ENCODE data around the gene PRXL2B. TPM values are rescaled to one million over a fixed set of nuclear protein-coding genes. Genes with fewer than 3 reads are reported as not detected.
A peak's percentile ranks its signal among the peaks of the same experiment; 100 is the strongest.

PRXL2B gene
- total RNA-seq, 2 donors from 2014 or later: 5.6 to 8.8 TPM

GRCh38 chr1:2628191-2628932, 41.8 kb downstream of the PRXL2B start:
- no peak overlapping the region for H3K4me3 ChIP-seq
- no peaks in the 10 kb centered on the region for H3K9me3 ChIP-seq
- peaks cover 0 to 24% of the 10 kb centered on the region in 2 donors for H3K27me3 ChIP-seq
- peaks cover 13% of the 10 kb centered on the region for H3K4me1 ChIP-seq
- intact Hi-C loops (cut with DNase I): no loop called here
- TF ChIP-seq POLR2A (IDR thresholded peaks at IDR 0.05): no peak
- TF ChIP-seq CTCF (IDR thresholded peaks at IDR 0.05): no peak
- ATAC-seq: no peak
- WGBS, 2 donors: 10% methylated on average over 31 of the region's 46 CpGs; no CpG with 5 or more reads in 1 of the 2 donors
- H3K36me3 ChIP-seq (replicated peaks in 1 of 2; ENCODE audit: insufficient read depth in 1 of 2, low read depth in 2 of 2): no peaks in the 10 kb centered on the region
- no peak overlapping the region for H3K27ac ChIP-seq
- DNase-seq: no peak

- H3K4me1 ChIP-seq: peaks cover 13% of the 10 kb centered on the region
- no peak for ATAC-seq
Measured at GRCh38 chr1:2628933-2629626, 42.5 kb downstream of the PRXL2B start.

GRCh38 chr1:2629627-2630497, 43.3 kb downstream of the PRXL2B start:
- Histone ChIP-seq H3K27ac (no peak overlapping the region), H3K4me3 (no peak overlapping the region), H3K4me1 (peaks cover 13% of the 10 kb centered on the region), H3K36me3 (replicated peaks in 1 of 2; ENCODE audit: insufficient read depth in 1 of 2, low read depth in 2 of 2) (no peaks in the 10 kb centered on the region), H3K9me3 (no peaks in the 10 kb centered on the region), H3K27me3 (peaks cover 0 to 24% of the 10 kb centered on the region in 2 donors)
- ATAC-seq (no peak), DNase-seq (no peak)
- 73 to 90% methylated on average over 11 to 23 of the region's 23 CpGs for WGBS, 2 donors
- intact Hi-C loops (cut with DNase I): no loop called here
- TF ChIP-seq POLR2A (IDR thresholded peaks at IDR 0.05) (no peak), CTCF (IDR thresholded peaks at IDR 0.05) (peak in 1 of 7 experiments; percentile 4)

More at GRCh38 chr1:2628933-2629626, 42.5 kb downstream of the PRXL2B start:
- H3K36me3 ChIP-seq (replicated peaks in 1 of 2; ENCODE audit: insufficient read depth in 1 of 2, low read depth in 2 of 2): no peaks in the 10 kb centered on the region
- WGBS, 2 donors: 3% methylated on average over 43 of the region's 64 CpGs; no CpG with 5 or more reads in 1 of the 2 donors
- H3K27me3 ChIP-seq: peaks cover 0 to 24% of the 10 kb centered on the region in 2 donors
- H3K27ac ChIP-seq: no peak overlapping the region
- TF ChIP-seq POLR2A (IDR thresholded peaks at IDR 0.05) (no peak), CTCF (IDR thresholded peaks at IDR 0.05) (no peak)
- DNase-seq: no peak
- no peak overlapping the region for H3K4me3 ChIP-seq
- H3K9me3 ChIP-seq: no peaks in the 10 kb centered on the region
- intact Hi-C loops (cut with DNase I): no loop called here

- no peak for TF ChIP-seq CTCF (IDR thresholded peaks at IDR 0.05)
- Histone ChIP-seq H3K9me3 (no peaks in the 10 kb centered on the region), H3K4me1 (peaks cover 13% of the 10 kb centered on the region), H3K4me3 (no peak overlapping the region), H3K27me3 (peaks cover 0 to 24% of the 10 kb centered on the region in 2 donors), H3K36me3 (replicated peaks in 1 of 2; ENCODE audit: insufficient read depth in 1 of 2, low read depth in 2 of 2) (no peaks in the 10 kb centered on the region), H3K27ac (no peak overlapping the region)
- ATAC-seq (no peak), DNase-seq (no peak)
- WGBS, 2 donors: 83 to 86% methylated on average over 33 to 34 of the region's 35 CpGs
- intact Hi-C loops (cut with DNase I): no loop called here
Measured at GRCh38 chr1:2630498-2631135, 44.0 kb downstream of the PRXL2B start.
